ENCODE results near the gene USP14. TPM values are rescaled to one million over a fixed set of nuclear protein-coding genes. Genes with fewer than 3 reads are reported as not detected.

USP14 gene
- total and polyA plus RNA-seq, 2 of the 8 experiments (the other 6 are each of a cell fraction or from before 2014, with no cell fraction given): 14.8 to 91.1 TPM

GRCh38 chr18:213966-214365 is 55.6 kb downstream of the USP14 start:
- no peak overlapping the region for H2BK12ac ChIP-seq (ENCODE audit: low read depth, low read length)
- no peak for DNase-seq (ENCODE audit: low read depth in 1 of 2, low spot score in 2 of 2)
- no peak overlapping the region for H2BK120ac ChIP-seq (replicated peaks; ENCODE audit: low read depth, low read length)
- no peaks in the 10 kb centered on the region for H3K79me1 ChIP-seq (ENCODE audit: low read depth, low read length)
- no peak overlapping the region for H2BK5ac ChIP-seq (ENCODE audit: low read depth, low read length)
- no peak for FAIRE-seq
- peaks cover 0 to 1% (median 0%) of the 10 kb centered on the region in 4 experiments; a peak in 1 of 7 replicates for H3K27me3 ChIP-seq (replicated peaks in 1 of 4; ENCODE audit: control insufficient read depth in 3 of 4, extremely low read depth in 1 of 4, insufficient read depth in 3 of 4, low read length in 3 of 4)
- peaks cover 0 to 3% of the 10 kb centered on the region in 2 experiments for H4K20me1 ChIP-seq (replicated peaks in 1 of 2; ENCODE audit: control insufficient read depth in 1 of 2, insufficient read depth in 2 of 2, low read length in 2 of 2)
- peaks cover 8% of the 10 kb centered on the region in 2 experiments; a peak in 3 of 4 replicates for H3K9me3 ChIP-seq (ENCODE audit: insufficient read depth in 2 of 2, low read depth in 1 of 2, low read length in 1 of 2)
- no peak overlapping the region for H3K27ac ChIP-seq (ENCODE audit: low read depth, low read length)
- H3K14ac ChIP-seq (ENCODE audit: insufficient read length): no peak overlapping the region
- peaks cover 14 to 78% (median 61%) of the 10 kb centered on the region in 4 experiments; a peak in 7 of 8 replicates for H3K36me3 ChIP-seq (ENCODE audit: control insufficient read depth in 2 of 4, insufficient read depth in 4 of 4, low read length in 3 of 4)
- no peak overlapping the region for H2BK15ac ChIP-seq (ENCODE audit: low read length)
- no peak overlapping the region for H3K23ac ChIP-seq (ENCODE audit: insufficient read length)
- no peak overlapping the region for H3K4me2 ChIP-seq (ENCODE audit: insufficient read depth in 1 of 2, low read depth in 2 of 2, low read length in 2 of 2)
- H2AK5ac ChIP-seq (ENCODE audit: low read depth, low read length): no peak overlapping the region
- CTCF ChIA-PET (ENCODE audit: partially characterized antibody): interaction anchor here (1.2 to 1.4 kb wide), 2 partner anchors 10 to 16 kb away, joined by 3 read pairs; no protein-coding TSS in a partner anchor
- POLR2A ChIA-PET (ENCODE audit: partially characterized antibody): no interaction called here
- H4K5ac ChIP-seq (ENCODE audit: insufficient read length, low read depth, low read length): no peak overlapping the region
- no peak overlapping the region for H2AFZ ChIP-seq (ENCODE audit: low read length)
- H3K56ac ChIP-seq (replicated peaks; ENCODE audit: insufficient read length, low read depth, low read length): no peak overlapping the region
- no peak overlapping the region for H3K4ac ChIP-seq (replicated peaks; ENCODE audit: insufficient read length, low read depth, low read length)
- no peak overlapping the region for H3K18ac ChIP-seq (ENCODE audit: extremely low read depth, low read length)
- H4K91ac ChIP-seq (replicated peaks; ENCODE audit: insufficient read length, low read length): no peak overlapping the region
- TF ChIP-seq EZH2 (IDR thresholded peaks at IDR 0.05; ENCODE audit: low read depth, low read length, severe bottlenecking) (no peak), SRF (IDR thresholded peaks at IDR 0.05; ENCODE audit: low read depth, low read length) (no peak), NANOG (IDR thresholded peaks at IDR 0.05; ENCODE audit: insufficient read depth, low read depth, low read length, poor library complexity, severe bottlenecking) (no peak), ASH2L (IDR thresholded peaks at IDR 0.05; ENCODE audit: low read length) (no peak), KDM4A (IDR thresholded peaks at IDR 0.05; ENCODE audit: low read depth, low read length, severe bottlenecking) (no peak), RAD21 (IDR thresholded peaks at IDR 0.05 in 1 of 2, conservative IDR thresholded peaks at IDR 0.05 in 1 of 2; ENCODE audit: low read depth in 2 of 2, low read length in 2 of 2) (no peak), BCL11A (IDR thresholded peaks at IDR 0.05; ENCODE audit: low read depth in 2 of 2, low read length in 2 of 2) (no peak), BRCA1 (IDR thresholded peaks at IDR 0.05; ENCODE audit: low read depth, low read length) (no peak), RBBP5 (IDR thresholded peaks at IDR 0.05; ENCODE audit: borderline replicate concordance, low read depth, low read length) (no peak), TCF12 (IDR thresholded peaks at IDR 0.05; ENCODE audit: low read depth, low read length) (no peak), TAF1 (IDR thresholded peaks at IDR 0.05; ENCODE audit: low read depth, low read length) (no peak), SIN3A (conservative IDR thresholded peaks at IDR 0.05 in 1 of 2, IDR thresholded peaks at IDR 0.05 in 1 of 2; ENCODE audit: low read depth in 1 of 2, low read length in 2 of 2) (no peak), MAX (IDR thresholded peaks at IDR 0.05) (no peak)
- H4K8ac ChIP-seq (ENCODE audit: extremely low read depth, insufficient read depth, low read length): no peak overlapping the region
- no peak overlapping the region for H2BK20ac ChIP-seq (ENCODE audit: low read length)
- no peaks in the 10 kb centered on the region for H3K79me2 ChIP-seq (ENCODE audit: control insufficient read depth in 1 of 2, insufficient read depth in 2 of 2, low read length in 2 of 2)
- H3K23me2 ChIP-seq (ENCODE audit: low read depth, low read length): no peaks in the 10 kb centered on the region
- no peak overlapping the region for H3K4me3 ChIP-seq (ENCODE audit: extremely low read depth in 1 of 4, insufficient read depth in 2 of 4, low read depth in 3 of 4, low read length in 4 of 4)
- H3K9ac ChIP-seq (replicated peaks in 1 of 4; ENCODE audit: extremely low read depth in 1 of 4, low read depth in 3 of 4, low read length in 3 of 4): no peak overlapping the region
- 92% methylated on average over 3 of the region's 3 CpGs; no CpG with 5 or more reads in 1 of the 2 experiments for WGBS, 2 experiments (ENCODE audit: extremely low coverage in 1 of 2, insufficient coverage in 1 of 2, insufficient read length in 1 of 2, insufficient replicate concordance in 2 of 2, low coverage in 1 of 2, low lambda C conversion rate in 2 of 2, missing lambda C conversion rate in 1 of 2)
- H3K4me1 ChIP-seq (replicated peaks in 1 of 4; ENCODE audit: control insufficient read depth in 3 of 4, insufficient read depth in 4 of 4, low read length in 3 of 4): peaks cover 0 to 3% (median 0%) of the 10 kb centered on the region in 4 experiments; a peak in 1 of 7 replicates
